Endothelial cell (in vitro differentiated cells): Measurements from ENCODE around the gene VANGL2. TPM values are rescaled to one million over a fixed set of nuclear protein-coding genes. Genes with fewer than 3 reads are reported as not detected.

ENCODE experiments used
- DNase-seq: peaks from one replicate; pipeline ENCODE4 v3.0.0; 2021; ENCODE audit warnings: low spot score
- H3K27ac Mint-ChIP-seq: one replicate; pipeline ENCODE4 v1.8.0; 2021; ENCODE audit warnings: mixed read lengths, inconsistent platforms; ENCODE audit not compliant: unreplicated experiment
- H3K27me3 Mint-ChIP-seq: one replicate; pipeline ENCODE4 v1.8.0; 2021; ENCODE audit warnings: mild to moderate bottlenecking, moderate library complexity, mixed read lengths, inconsistent platforms; ENCODE audit not compliant: unreplicated experiment
- H3K36me3 Mint-ChIP-seq: one replicate; pipeline ENCODE4 v1.8.0; 2021; ENCODE audit warnings: mild to moderate bottlenecking, low read depth, mixed read lengths, inconsistent platforms; ENCODE audit not compliant: unreplicated experiment
- H3K4me1 Mint-ChIP-seq: one replicate; pipeline ENCODE4 v1.8.0; 2021; ENCODE audit warnings: mild to moderate bottlenecking, mixed read lengths, inconsistent platforms; ENCODE audit not compliant: unreplicated experiment
- H3K4me3 Mint-ChIP-seq: one replicate; pipeline ENCODE4 v1.8.0; 2021; ENCODE audit warnings: mild to moderate bottlenecking, mixed read lengths, inconsistent platforms; ENCODE audit not compliant: unreplicated experiment
- H3K9me3 Mint-ChIP-seq: one replicate; pipeline ENCODE4 v1.8.0; 2021; ENCODE audit warnings: mixed read lengths, inconsistent platforms; ENCODE audit not compliant: unreplicated experiment
- CTCF ChIP-seq: fragments of 200-600 bp; sonication (generic); IDR thresholded peaks from one replicate; pipeline ENCODE4 v1.5.0; 2021; ENCODE audit warnings: antibody characterized with exemption; ENCODE audit not compliant: unreplicated experiment
- long read RNA-seq: library from polyadenylated mRNA; unstranded; transcript quantifications from one replicate; pipeline ENCODE4 v2.0.0, GENCODE V29; 2020; ENCODE audit not compliant: unreplicated experiment
- total RNA-seq: library from RNA; stranded (reverse); fragmentation: NEBNext Ultra II Directional; extraction: Animal tissue kit (Norgen Biotek cat#: 25700); gene quantifications from one replicate; pipeline ENCODE4 v1.2.1, GENCODE V29; 2021; ENCODE audit not compliant: unreplicated experiment

VANGL2 gene
- total RNA-seq = 79.8 TPM
- long read RNA-seq, partial matches to known transcripts = 1 of 3 reads
- long read RNA-seq, other reads (novel, unspliced or antisense) = 2 of 3 reads

- Mint-ChIP-seq H3K36me3 (peaks cover 12% of the 10 kb centered on the region), H3K9me3 (no peaks in the 10 kb centered on the region), H3K27ac (peak within 1 kb of the TSS; percentile 87), H3K4me3 (peak within 1 kb of the TSS; percentile 95), H3K27me3 (peaks cover 12% of the 10 kb centered on the region), H3K4me1 (peaks cover 65% of the 10 kb centered on the region)
- TF ChIP-seq CTCF = no peak
- peak; percentile 95 for DNase-seq
These were observed at the start of gene VANGL2 for GRCh38 chr1:160400223-160400645. TSS of gene VANGL2 (plus strand) at chr1:160400564. CDS start at chr1:160415838, 15,274 bp downstream.

- no peak for TF ChIP-seq CTCF
- H3K36me3 Mint-ChIP-seq = peaks cover 55% of the 10 kb centered on the region
These were observed 48.7 kb upstream of the VANGL2 start for GRCh38 chr1:160351629-160352028.

GRCh38 chr1:160352555-160352954, 47.8 kb upstream of the VANGL2 start:
- Mint-ChIP-seq H3K27me3 (peaks cover 2% of the 10 kb centered on the region), H3K9me3 (no peaks in the 10 kb centered on the region), H3K4me3 (peak overlapping the region; percentile 35), H3K4me1 (peaks cover 6% of the 10 kb centered on the region), H3K27ac (no peak overlapping the region), H3K36me3 (peaks cover 56% of the 10 kb centered on the region)
- DNase-seq = no peak
- no peak for TF ChIP-seq CTCF

More at GRCh38 chr1:160351629-160352028, 48.7 kb upstream of the VANGL2 start:
- H3K4me1 Mint-ChIP-seq = peaks cover 6% of the 10 kb centered on the region
- no peaks in the 10 kb centered on the region for H3K9me3 Mint-ChIP-seq
- no peak for DNase-seq
- no peak overlapping the region for H3K27ac Mint-ChIP-seq
- no peak overlapping the region for H3K4me3 Mint-ChIP-seq
- peaks cover 2% of the 10 kb centered on the region for H3K27me3 Mint-ChIP-seq

GRCh38 chr1:160353223-160353622, 47.1 kb upstream of the VANGL2 start:
- DNase-seq = no peak
- no peak overlapping the region for H3K27ac Mint-ChIP-seq
- H3K36me3 Mint-ChIP-seq = peaks cover 61% of the 10 kb centered on the region
- TF ChIP-seq CTCF = no peak
- H3K9me3 Mint-ChIP-seq = no peaks in the 10 kb centered on the region
- peaks cover 2% of the 10 kb centered on the region for H3K27me3 Mint-ChIP-seq
- peaks cover 9% of the 10 kb centered on the region for H3K4me1 Mint-ChIP-seq
- peak overlapping the region; percentile 35 for H3K4me3 Mint-ChIP-seq

GRCh38 chr1:160354388-160354985, 45.9 kb upstream of the VANGL2 start:
- Mint-ChIP-seq H3K4me3 (peak overlapping the region; percentile 63), H3K36me3 (peaks cover 70% of the 10 kb centered on the region), H3K9me3 (no peaks in the 10 kb centered on the region), H3K27ac (no peak overlapping the region), H3K27me3 (peaks cover 2% of the 10 kb centered on the region), H3K4me1 (peaks cover 10% of the 10 kb centered on the region)
- peak; percentile 46 for TF ChIP-seq CTCF
- DNase-seq = peak; percentile 47
